SJCRH30 (cell line): ENCODE data around the gene UBTF. TPM values are rescaled to one million over a fixed set of nuclear protein-coding genes. Genes with fewer than 3 reads are reported as not detected.

Source experiments
- DNase-seq, 2 experiments: peaks; one replicate each; pipeline ENCODE4 v3.0.0-alpha.2; 2015 to 2020
- H3K27ac ChIP-seq: fragments of 250-450 bp; sonication (Bioruptor Pico); 2 replicates; pipeline ENCODE4 v1.5.1; 2020; ENCODE audit warnings: mild to moderate bottlenecking, moderate library complexity
- H3K27me3 ChIP-seq: fragments of 250-450 bp; sonication (Bioruptor Pico); 2 replicates; pipeline ENCODE4 v1.5.1; 2020; ENCODE audit warnings: mild to moderate bottlenecking, moderate library complexity
- H3K36me3 ChIP-seq: fragments of 250-450 bp; sonication (Bioruptor Pico); 2 replicates; pipeline ENCODE4 v1.5.1; 2020; ENCODE audit warnings: mild to moderate bottlenecking, moderate library complexity
- H3K4me1 ChIP-seq: fragments of 250-450 bp; sonication (Bioruptor Pico); 2 replicates; pipeline ENCODE4 v1.5.1; 2020; ENCODE audit warnings: mild to moderate bottlenecking, moderate library complexity
- H3K4me3 ChIP-seq: fragments of 250-450 bp; sonication (Bioruptor Pico); 2 replicates; pipeline ENCODE4 v1.5.1; 2020; ENCODE audit warnings: mild to moderate bottlenecking, moderate library complexity
- H3K9me3 ChIP-seq: fragments of 250-450 bp; sonication (Bioruptor Pico); replicated peaks from 2 replicates; pipeline ENCODE4 v1.5.1; 2020; ENCODE audit warnings: mild to moderate bottlenecking, moderate library complexity
- total RNA-seq: library from RNA; depleted of rRNA; stranded (reverse); fragments of >200 nt; shearing (Covaris generic); gene quantifications from 2 replicates; pipeline ENCODE4 v1.2.3, GENCODE V29; 2014

Gene UBTF
- total RNA-seq, 1 experiment from 2014 or later = 78.9 TPM

GRCh38 chr17:44200478-44201155 lies 18.9 kb downstream of the UBTF start:
- H3K27ac ChIP-seq = peak overlapping the region; percentile 59
- no peaks in the 10 kb centered on the region for H3K9me3 ChIP-seq
- H3K4me3 ChIP-seq = peak overlapping the region; percentile 99
- DNase-seq = no peak
- H3K27me3 ChIP-seq = no peaks in the 10 kb centered on the region
- peaks cover 7% of the 10 kb centered on the region; the same call in 1 of the 2 replicates for H3K4me1 ChIP-seq
- peaks cover 3% of the 10 kb centered on the region for H3K36me3 ChIP-seq

GRCh38 chr17:44199553-44200477 lies 19.7 kb downstream of the UBTF start, which contains the start of gene ATXN7L3:
Gene ATXN7L3 (minus strand): TSS chr17:44199884. CDS start chr17:44198070, 1,814 bp downstream.
- Histone ChIP-seq H3K4me1 (peaks cover 7% of the 10 kb centered on the region; the same call in 1 of the 2 replicates), H3K27me3 (no peaks in the 10 kb centered on the region), H3K4me3 (peak within 1 kb of the TSS; percentile 99), H3K36me3 (peaks cover 11% of the 10 kb centered on the region), H3K9me3 (no peaks in the 10 kb centered on the region), H3K27ac (peak within 1 kb of the TSS; percentile 67)
- peak; percentile 99 to 100 for DNase-seq

DNA sequence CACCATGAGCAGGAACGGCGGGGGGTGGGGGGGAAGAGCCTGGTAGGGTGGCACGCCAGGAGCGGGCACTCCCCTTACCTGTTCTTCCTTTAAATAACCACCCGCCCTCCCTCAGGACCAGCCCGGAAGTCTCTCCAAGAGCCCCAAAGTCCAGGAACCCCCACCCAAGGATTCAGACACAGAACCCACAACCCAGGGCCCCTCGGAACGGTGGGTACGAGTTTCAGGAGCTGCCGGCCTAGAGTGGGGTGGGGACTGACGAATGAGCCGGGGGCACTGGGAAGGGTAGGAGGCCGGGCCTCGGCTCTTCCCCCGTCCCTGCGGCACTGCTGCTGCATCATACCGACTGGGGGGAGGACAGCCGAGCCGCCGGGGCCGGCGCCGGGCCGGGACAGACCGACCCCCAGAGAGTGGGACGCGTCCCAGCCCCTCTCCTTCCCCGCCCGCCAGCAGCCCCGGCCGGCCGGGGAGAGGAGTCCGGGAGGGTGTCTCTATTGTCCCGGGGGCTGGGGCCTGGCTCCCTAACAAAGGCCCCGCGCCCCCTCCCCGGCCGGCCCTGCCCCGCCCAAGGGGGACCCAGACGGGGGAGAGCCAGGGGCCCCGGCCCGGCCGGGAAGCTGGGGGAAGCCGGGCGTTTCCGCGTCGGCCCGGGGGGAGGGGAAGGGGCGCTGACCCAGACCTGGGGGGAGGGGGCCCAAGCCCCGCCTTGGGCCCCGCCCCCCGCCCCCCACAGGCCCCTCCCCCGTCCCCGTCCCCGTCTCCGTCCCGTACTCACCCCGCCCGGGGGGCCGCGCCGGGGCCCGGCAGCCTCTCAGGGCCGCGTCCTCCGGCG lies 20.5 kb downstream of the UBTF start:
- H3K4me3 ChIP-seq = peak overlapping the region; percentile 99
- H3K4me1 ChIP-seq = 0 out of 2 replicates have a peak, but pooled peaks cover 3% of the 10 kb centered on the region
- no peaks in the 10 kb centered on the region for H3K9me3 ChIP-seq
- no peaks in the 10 kb centered on the region for H3K27me3 ChIP-seq
- H3K36me3 ChIP-seq = peaks cover 18% of the 10 kb centered on the region
- H3K27ac ChIP-seq = peak overlapping the region; percentile 67
- DNase-seq = peak; percentile 62 to 63

- peaks cover 21% of the 10 kb centered on the region for H3K36me3 ChIP-seq
These were observed 21.3 kb downstream of the UBTF start for GRCh38 chr17:44197980-44198720.

GRCh38 chr17:44197107-44197506 lies 22.4 kb downstream of the UBTF start:
- Histone ChIP-seq H3K27me3 (no peaks in the 10 kb centered on the region), H3K36me3 (peaks cover 24% of the 10 kb centered on the region), H3K4me1 (0 out of 2 replicates have a peak, but pooled peaks cover 3% of the 10 kb centered on the region), H3K27ac (no peak overlapping the region), H3K9me3 (no peaks in the 10 kb centered on the region), H3K4me3 (no peak overlapping the region)
- DNase-seq = no peak

More at GRCh38 chr17:44197980-44198720, 21.3 kb downstream of the UBTF start:
- Histone ChIP-seq H3K4me3 (peak overlapping the region; percentile 99), H3K27me3 (no peaks in the 10 kb centered on the region), H3K9me3 (no peaks in the 10 kb centered on the region), H3K27ac (peak overlapping the region; percentile 67), H3K4me1 (0 out of 2 replicates have a peak, but pooled peaks cover 3% of the 10 kb centered on the region)
- DNase-seq = peak; percentile 51 to 55

DNA sequence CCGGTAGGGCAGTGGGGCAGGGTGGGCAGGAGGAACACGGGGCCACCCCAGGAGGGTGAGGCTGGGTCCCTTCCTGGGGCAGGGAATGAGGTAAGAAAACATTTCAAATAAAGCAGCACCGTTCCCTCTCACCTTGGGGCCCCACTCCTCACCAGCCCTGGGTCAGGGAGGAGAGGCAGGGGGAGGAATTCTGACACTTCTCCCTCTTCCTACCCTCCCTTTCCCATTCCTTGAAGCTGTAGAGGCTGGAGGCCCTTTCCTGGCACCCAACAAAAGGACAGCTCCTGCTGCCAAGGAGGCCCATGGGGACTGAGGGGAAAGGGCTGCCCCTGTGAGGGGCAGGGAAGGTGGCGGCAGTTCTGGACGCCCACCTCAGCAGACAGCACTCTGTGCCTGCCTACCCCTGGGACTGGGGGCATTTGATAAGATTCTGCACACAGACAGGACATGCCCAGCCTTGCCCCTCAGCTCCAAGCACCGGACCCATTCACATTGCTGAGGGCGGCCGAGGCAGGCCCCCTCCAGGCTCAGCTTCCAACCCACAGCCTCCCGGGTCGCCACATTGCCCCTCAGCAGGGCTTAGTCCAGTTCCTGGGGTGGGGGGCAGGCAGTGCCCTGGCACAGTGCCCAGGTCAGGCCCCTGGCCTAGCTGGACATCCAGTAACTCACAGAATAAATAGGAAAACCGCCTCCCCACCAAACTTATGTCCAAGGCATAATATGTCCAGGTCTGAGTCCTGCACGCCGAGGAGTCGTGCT lies 26.0 kb downstream of the UBTF start:
- 0 out of 2 replicates have a peak, but pooled peaks cover 3% of the 10 kb centered on the region for H3K4me1 ChIP-seq
- H3K9me3 ChIP-seq = no peaks in the 10 kb centered on the region
- no peak overlapping the region for H3K4me3 ChIP-seq
- H3K27ac ChIP-seq = no peak overlapping the region
- H3K36me3 ChIP-seq = peaks cover 27% of the 10 kb centered on the region
- H3K27me3 ChIP-seq = no peaks in the 10 kb centered on the region
- no peak for DNase-seq

DNA sequence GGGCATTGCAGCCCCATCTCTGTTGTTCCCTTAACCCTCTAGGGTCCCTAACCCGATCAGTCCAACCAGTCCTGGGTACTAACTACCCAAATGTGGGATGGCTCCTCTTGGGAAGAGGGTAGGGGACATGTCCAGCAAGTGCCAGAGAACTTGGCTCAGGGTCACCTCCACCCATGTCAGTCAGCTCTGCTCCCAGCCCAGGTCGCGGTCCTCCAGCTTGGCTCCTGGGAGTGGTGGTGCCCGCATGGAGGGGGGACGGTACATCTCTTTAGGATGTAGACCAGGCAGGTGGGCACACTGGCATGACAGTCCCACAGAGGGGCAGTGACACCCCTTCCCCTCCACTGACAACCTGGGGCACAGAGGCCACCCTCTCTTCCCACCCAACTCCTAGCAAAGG lies 26.7 kb downstream of the UBTF start:
- Histone ChIP-seq H3K27ac (no peak overlapping the region), H3K4me3 (no peak overlapping the region), H3K9me3 (no peaks in the 10 kb centered on the region), H3K36me3 (peaks cover 27% of the 10 kb centered on the region), H3K4me1 (no peaks in the 10 kb centered on the region), H3K27me3 (no peaks in the 10 kb centered on the region)
- DNase-seq = no peak

DNA sequence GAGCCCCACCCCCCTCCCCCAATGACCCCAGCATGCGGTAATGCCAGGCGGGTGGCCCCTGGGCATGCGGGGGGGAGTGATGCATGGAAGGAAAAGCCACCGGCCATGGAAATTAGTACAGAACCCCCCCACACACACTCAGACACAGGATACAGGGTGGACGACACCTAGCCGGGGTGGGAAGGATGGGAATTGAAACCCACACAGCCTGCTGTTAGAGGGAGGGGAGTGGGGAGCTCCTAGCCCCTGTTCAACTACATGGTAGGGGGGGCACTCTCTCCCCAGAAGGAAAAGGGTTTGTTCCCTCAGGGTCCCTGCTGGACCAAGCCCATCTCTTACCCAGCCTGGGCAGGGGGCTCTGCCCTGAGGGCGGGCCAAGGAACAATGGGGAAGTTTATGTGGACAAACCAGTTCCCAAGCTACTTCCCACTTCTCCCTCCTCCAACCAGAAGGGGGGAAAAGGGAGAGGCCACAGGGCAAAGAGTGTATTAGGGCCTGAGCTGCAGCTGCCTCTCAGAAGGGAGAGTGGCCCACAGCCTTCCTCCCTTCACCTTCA lies 27.5 kb downstream of the UBTF start:
- H3K27ac ChIP-seq = no peak overlapping the region
- peaks cover 27% of the 10 kb centered on the region for H3K36me3 ChIP-seq

DNA sequence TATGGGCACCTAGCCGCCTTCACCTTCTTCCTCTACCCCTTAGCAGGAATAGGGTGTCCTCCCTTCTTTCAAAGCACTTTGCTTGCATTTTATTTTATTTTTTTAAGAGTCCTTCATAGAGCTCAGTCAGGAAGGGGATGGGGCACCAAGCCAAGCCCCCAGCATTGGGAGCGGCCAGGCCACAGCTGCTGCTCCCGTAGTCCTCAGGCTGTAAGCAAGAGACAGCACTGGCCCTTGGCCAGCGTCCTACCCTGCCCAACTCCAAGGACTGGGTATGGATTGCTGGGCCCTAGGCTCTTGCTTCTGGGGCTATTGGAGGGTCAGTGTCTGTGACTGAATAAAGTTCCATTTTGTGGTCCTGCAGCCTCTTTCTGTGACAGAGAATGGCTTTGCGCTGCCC lies 28.1 kb downstream of the UBTF start:
- no peaks in the 10 kb centered on the region for H3K4me1 ChIP-seq
- DNase-seq = no peak

More for the DNA sequence above, 27.5 kb downstream of the UBTF start:
- Histone ChIP-seq H3K4me3 (no peak overlapping the region), H3K4me1 (no peaks in the 10 kb centered on the region), H3K27me3 (no peaks in the 10 kb centered on the region), H3K9me3 (no peaks in the 10 kb centered on the region)
- no peak for DNase-seq

DNA sequence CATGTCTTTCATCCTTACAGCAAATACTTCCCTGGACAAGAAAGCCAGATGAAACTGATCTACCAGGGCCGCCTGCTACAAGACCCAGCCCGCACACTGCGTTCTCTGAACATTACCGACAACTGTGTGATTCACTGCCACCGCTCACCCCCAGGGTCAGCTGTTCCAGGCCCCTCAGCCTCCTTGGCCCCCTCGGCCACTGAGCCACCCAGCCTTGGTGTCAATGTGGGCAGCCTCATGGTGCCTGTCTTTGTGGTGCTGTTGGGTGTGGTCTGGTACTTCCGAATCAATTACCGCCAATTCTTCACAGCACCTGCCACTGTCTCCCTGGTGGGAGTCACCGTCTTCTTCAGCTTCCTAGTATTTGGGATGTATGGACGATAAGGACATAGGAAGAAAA lies 29.0 kb downstream of the UBTF start:
- H3K27ac ChIP-seq = no peak overlapping the region
- no peaks in the 10 kb centered on the region for H3K9me3 ChIP-seq

More for the DNA sequence above, 28.1 kb downstream of the UBTF start:
- no peaks in the 10 kb centered on the region for H3K9me3 ChIP-seq
- no peak overlapping the region for H3K27ac ChIP-seq
- no peaks in the 10 kb centered on the region for H3K27me3 ChIP-seq
- no peak overlapping the region for H3K4me3 ChIP-seq
- H3K36me3 ChIP-seq = peaks cover 26% of the 10 kb centered on the region

GRCh38 chr17:44188576-44189403 lies 30.7 kb downstream of the UBTF start:
- Histone ChIP-seq H3K27me3 (no peaks in the 10 kb centered on the region), H3K4me3 (no peak overlapping the region), H3K4me1 (no peaks in the 10 kb centered on the region), H3K9me3 (no peaks in the 10 kb centered on the region), H3K36me3 (peaks cover 11% of the 10 kb centered on the region), H3K27ac (no peak overlapping the region)
- no peak for DNase-seq

More for the DNA sequence above, 29.0 kb downstream of the UBTF start:
- H3K36me3 ChIP-seq = peaks cover 22% of the 10 kb centered on the region
- H3K4me3 ChIP-seq = no peak overlapping the region
- no peaks in the 10 kb centered on the region for H3K27me3 ChIP-seq
- H3K4me1 ChIP-seq = no peaks in the 10 kb centered on the region
- no peak for DNase-seq

DNA sequence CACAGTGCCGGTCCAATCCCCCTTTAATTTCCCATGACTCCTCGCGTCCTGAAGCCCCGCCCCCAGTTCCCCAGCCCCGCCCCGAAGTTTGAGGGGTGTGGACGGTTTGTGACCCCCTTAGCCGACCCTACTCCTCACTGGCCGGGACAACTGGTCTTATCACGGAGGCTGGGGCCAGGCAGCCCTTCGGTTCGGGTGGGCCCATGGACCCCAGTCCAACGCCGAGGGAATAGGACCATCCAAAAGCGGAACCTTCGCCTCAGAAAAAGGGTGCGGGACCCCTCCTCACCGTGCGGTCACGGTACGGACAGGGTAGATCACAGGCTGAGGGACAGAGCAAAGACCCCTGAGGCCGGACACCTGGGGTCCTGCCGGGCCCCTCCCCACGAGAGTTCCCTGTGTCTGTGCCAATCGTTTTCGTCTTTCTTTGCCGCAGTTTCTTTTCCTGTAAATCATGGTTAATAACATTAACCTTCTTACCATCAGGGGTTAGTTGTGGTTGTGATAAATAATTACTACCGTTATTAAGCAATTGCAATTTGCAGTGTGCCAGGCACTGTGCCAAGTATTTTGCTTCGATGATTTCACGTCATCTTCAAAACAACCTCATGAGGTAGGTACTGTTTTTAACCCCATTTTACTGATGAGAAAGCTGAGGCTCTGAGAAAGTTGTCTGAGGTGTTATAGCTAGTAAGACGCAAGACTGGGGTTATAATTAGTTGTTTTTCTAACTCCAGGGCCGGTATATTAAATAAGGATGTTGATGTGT lies 32.2 kb downstream of the UBTF start:
- no peak for DNase-seq
- H3K9me3 ChIP-seq = no peaks in the 10 kb centered on the region

More for the DNA sequence above, 32.2 kb downstream of the UBTF start:
- Histone ChIP-seq H3K27ac (peak overlapping the region; percentile 77), H3K4me3 (peak overlapping the region; percentile 77), H3K36me3 (peaks cover 20% of the 10 kb centered on the region), H3K27me3 (no peaks in the 10 kb centered on the region), H3K4me1 (no peaks in the 10 kb centered on the region)
